ENCODE data around the gene BMP6. TPM values are rescaled to one million over a fixed set of nuclear protein-coding genes. Genes with fewer than 3 reads are reported as not detected.
A peak's percentile ranks its signal among the peaks of the same experiment; 100 is the strongest.

The BMP6 gene
- total and polyA plus RNA-seq, 2 experiments from 2014 or later = 0.84 to 2.8 TPM

DNA sequence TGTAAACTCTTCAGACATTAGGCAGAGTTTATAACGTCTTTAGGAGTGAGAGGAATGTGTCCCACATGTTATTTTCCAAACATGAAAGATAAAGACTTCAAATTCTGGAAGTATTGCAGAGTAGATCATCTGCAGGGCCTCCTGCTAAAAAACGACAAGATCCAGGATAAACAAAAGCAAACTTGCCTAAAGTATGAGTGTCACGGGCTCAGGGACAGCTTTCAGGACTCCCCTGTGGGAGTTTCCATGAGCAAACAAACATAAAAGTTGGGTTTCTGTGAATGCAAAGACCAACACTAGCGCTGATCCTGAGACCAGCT, 107.8 kb downstream of the BMP6 start:
- H3K4me3 ChIP-seq = no peak overlapping the region
- H3K27me3 Mint-ChIP-seq (ENCODE audit: insufficient read depth, low read depth, poor library complexity) = no peaks in the 10 kb centered on the region
- H3K79me2 ChIP-seq (replicated peaks; ENCODE audit: insufficient read depth) = no peaks in the 10 kb centered on the region
- no peaks in the 10 kb centered on the region for H3K27me3 ChIP-seq (ENCODE audit: insufficient read depth)
- no peak overlapping the region for H3K27ac Mint-ChIP-seq
- peaks cover 5% of the 10 kb centered on the region; the same call in 2 of the 3 replicates for H3K4me1 Mint-ChIP-seq
- H3K4me3 Mint-ChIP-seq = no peak overlapping the region
- H4K20me1 ChIP-seq (replicated peaks; ENCODE audit: insufficient read depth) = no peaks in the 10 kb centered on the region
- TF ChIP-seq JUNB (IDR thresholded peaks at IDR 0.05; ENCODE audit: unreplicated experiment) = no peak
- no peak for DNase-seq (ENCODE audit: low spot score)
- H3F3A ChIP-seq (replicated peaks; ENCODE audit: low read depth) = no peaks in the 10 kb centered on the region
- H2AFZ ChIP-seq = no peak overlapping the region
- no peaks in the 10 kb centered on the region; the same call in 2 of the 3 replicates for H3K36me3 Mint-ChIP-seq (ENCODE audit: low read depth)
- no peaks in the 10 kb centered on the region for H3K36me3 ChIP-seq (ENCODE audit: insufficient read depth)
- 0 out of 2 replicates have a peak, but pooled peaks cover 10% of the 10 kb centered on the region for H3K9me2 ChIP-seq (ENCODE audit: insufficient read depth)
- H3K27ac ChIP-seq (ENCODE audit: low read depth) = no peak overlapping the region
- H3K9me3 Mint-ChIP-seq = no peaks in the 10 kb centered on the region; the same call in 1 of the 3 replicates
- H3K4me2 ChIP-seq = no peak overlapping the region
- peaks cover 5% of the 10 kb centered on the region; the same call in 1 of the 2 replicates for H3K4me1 ChIP-seq (ENCODE audit: insufficient read depth)
- ATAC-seq = no peak

DNA sequence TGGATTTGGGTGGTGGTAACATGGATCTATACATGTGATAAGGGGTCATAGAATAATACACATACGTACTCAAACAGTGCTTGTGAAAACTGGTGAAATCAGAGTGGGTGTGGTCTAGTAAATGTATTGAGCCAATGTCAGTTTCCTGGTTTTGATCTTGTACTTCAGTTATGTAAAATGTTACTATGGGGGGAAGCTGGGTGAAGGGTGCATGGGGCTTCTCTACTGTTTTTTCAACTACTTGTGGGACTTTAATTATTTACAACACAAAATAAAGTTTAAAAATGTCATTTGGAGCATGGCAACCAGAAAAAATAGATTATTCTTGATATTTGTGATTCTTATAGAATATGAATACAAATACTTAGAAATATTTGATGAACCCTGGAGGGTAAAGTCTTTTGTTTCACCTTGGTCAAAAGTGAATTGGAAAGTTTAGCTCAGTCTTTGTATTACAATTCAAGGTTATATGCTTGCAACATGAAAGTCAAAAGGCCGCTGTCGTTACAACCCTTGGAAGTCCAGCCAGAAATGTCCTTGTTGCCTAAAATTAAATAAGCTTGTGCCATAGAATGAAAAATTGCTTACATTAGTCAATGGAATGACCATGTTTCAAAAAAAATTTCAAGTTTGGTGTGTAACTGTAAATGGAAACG, 110.6 kb downstream of the BMP6 start:
- no peak overlapping the region for H3K27ac ChIP-seq (ENCODE audit: low read depth)
- DNase-seq (ENCODE audit: low spot score) (no peak), ATAC-seq (no peak)
- no peak overlapping the region for H3K4me2 ChIP-seq
- TF ChIP-seq JUNB (IDR thresholded peaks at IDR 0.05; ENCODE audit: unreplicated experiment) = no peak
- TF ChIP-seq NANOG (IDR thresholded peaks at IDR 0.05; ENCODE audit: borderline replicate concordance) = no peak
- no peak for TF ChIP-seq EZH2 (IDR thresholded peaks at IDR 0.05; ENCODE audit: low read depth, unreplicated experiment)
- TF ChIP-seq ZNF114 (CRISPR knock-in tag; IDR thresholded peaks at IDR 0.05) = no peak
- 0 out of 2 replicates have a peak, but pooled peaks cover 10% of the 10 kb centered on the region for H3K9me2 ChIP-seq (ENCODE audit: insufficient read depth)
- H3K79me2 ChIP-seq (replicated peaks; ENCODE audit: insufficient read depth) = no peaks in the 10 kb centered on the region
- Mint-ChIP-seq H3K9me3 (no peaks in the 10 kb centered on the region), H3K27ac (no peak overlapping the region), H3K4me1 (peaks cover 14% of the 10 kb centered on the region), H3K4me3 (no peak overlapping the region), H3K27me3 (ENCODE audit: insufficient read depth, low read depth, poor library complexity) (no peaks in the 10 kb centered on the region), H3K36me3 (ENCODE audit: low read depth) (no peaks in the 10 kb centered on the region)
- no peaks in the 10 kb centered on the region for H4K20me1 ChIP-seq (replicated peaks; ENCODE audit: insufficient read depth)
- H3K36me3 ChIP-seq (ENCODE audit: insufficient read depth) = no peaks in the 10 kb centered on the region
- no peaks in the 10 kb centered on the region for H3F3A ChIP-seq (replicated peaks; ENCODE audit: low read depth)
- H3K4me1 ChIP-seq (ENCODE audit: insufficient read depth) = peaks cover 15% of the 10 kb centered on the region
- H3K27me3 ChIP-seq (ENCODE audit: insufficient read depth) = no peaks in the 10 kb centered on the region
- no peak overlapping the region for H2AFZ ChIP-seq
- H3K4me3 ChIP-seq = no peak overlapping the region

DNA sequence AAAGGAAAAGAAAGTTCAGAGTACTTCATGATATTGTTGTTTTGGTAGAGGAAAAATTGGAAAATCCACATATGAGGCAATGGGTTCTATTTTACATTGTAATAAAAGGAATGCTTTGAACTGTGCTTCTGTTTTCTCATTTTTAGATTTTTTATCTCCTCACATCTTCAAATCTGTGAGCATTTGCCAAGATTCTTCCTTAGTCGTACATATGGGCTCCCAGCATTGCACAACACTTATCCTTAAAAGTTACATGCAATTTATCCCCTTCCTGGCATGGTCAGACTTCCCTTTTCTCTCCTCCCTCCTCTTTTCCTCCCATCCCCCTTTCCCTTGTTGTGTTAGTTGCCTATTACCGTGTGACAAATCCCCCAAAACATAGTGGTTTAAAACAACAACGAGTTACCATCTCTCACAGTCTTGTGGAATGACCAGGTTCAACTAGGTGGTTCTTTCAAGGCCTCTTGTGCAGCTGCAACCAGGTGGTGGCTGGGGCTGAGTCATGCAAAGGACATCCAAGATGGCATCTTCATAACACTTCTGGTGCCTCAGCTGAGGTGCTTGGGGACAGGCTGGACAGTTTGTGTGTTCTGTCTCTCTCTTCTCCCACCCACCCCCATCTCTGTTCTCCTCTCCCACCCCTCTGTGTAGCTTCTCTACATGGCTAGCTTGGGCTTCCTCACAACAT, 116.0 kb downstream of the BMP6 start:
- H3K36me3 Mint-ChIP-seq (ENCODE audit: low read depth) = no peaks in the 10 kb centered on the region
- H3K27me3 Mint-ChIP-seq (ENCODE audit: insufficient read depth, low read depth, poor library complexity) = peaks cover 3% of the 10 kb centered on the region
- no peak overlapping the region for H3K4me3 Mint-ChIP-seq
- Histone ChIP-seq H3K4me1 (ENCODE audit: insufficient read depth) (peaks cover 15% of the 10 kb centered on the region), H2AFZ (no peak overlapping the region), H3K4me3 (no peak overlapping the region), H3F3A (replicated peaks; ENCODE audit: low read depth) (no peaks in the 10 kb centered on the region), H3K36me3 (ENCODE audit: insufficient read depth) (no peaks in the 10 kb centered on the region), H3K4me2 (no peak overlapping the region), H3K27me3 (ENCODE audit: insufficient read depth) (no peaks in the 10 kb centered on the region), H4K20me1 (replicated peaks; ENCODE audit: insufficient read depth) (no peaks in the 10 kb centered on the region), H3K9me2 (ENCODE audit: insufficient read depth) (0 out of 2 replicates have a peak, but pooled peaks cover 7% of the 10 kb centered on the region), H3K79me2 (replicated peaks; ENCODE audit: insufficient read depth) (no peaks in the 10 kb centered on the region), H3K27ac (ENCODE audit: low read depth) (no peak overlapping the region)
- DNase-seq (ENCODE audit: low spot score) (no peak), ATAC-seq (no peak)
- H3K27ac Mint-ChIP-seq = 0 out of 2 replicates have a peak overlapping the region, but pooled peaks have one; percentile 14
- H3K9me3 Mint-ChIP-seq = no peaks in the 10 kb centered on the region
- H3K4me1 Mint-ChIP-seq = peaks cover 20% of the 10 kb centered on the region
- TF ChIP-seq EZH2phosphoT487 (IDR thresholded peaks at IDR 0.05; ENCODE audit: unreplicated experiment) = no peak
- TF ChIP-seq CREB1 (CRISPR knock-in tag; IDR thresholded peaks at IDR 0.05; ENCODE audit: low read depth) = no peak
- no peak for TF ChIP-seq REST (IDR thresholded peaks at IDR 0.05; ENCODE audit: unreplicated experiment)
- no peak for TF ChIP-seq STAT1 (IDR thresholded peaks at IDR 0.05; ENCODE audit: unreplicated experiment)
- no peak for TF ChIP-seq ZNF331 (CRISPR knock-in tag; IDR thresholded peaks at IDR 0.05; ENCODE audit: low read depth)
- no peak for TF ChIP-seq EZH2 (IDR thresholded peaks at IDR 0.05; ENCODE audit: low read depth, unreplicated experiment)
- TF ChIP-seq, protein P1, sequence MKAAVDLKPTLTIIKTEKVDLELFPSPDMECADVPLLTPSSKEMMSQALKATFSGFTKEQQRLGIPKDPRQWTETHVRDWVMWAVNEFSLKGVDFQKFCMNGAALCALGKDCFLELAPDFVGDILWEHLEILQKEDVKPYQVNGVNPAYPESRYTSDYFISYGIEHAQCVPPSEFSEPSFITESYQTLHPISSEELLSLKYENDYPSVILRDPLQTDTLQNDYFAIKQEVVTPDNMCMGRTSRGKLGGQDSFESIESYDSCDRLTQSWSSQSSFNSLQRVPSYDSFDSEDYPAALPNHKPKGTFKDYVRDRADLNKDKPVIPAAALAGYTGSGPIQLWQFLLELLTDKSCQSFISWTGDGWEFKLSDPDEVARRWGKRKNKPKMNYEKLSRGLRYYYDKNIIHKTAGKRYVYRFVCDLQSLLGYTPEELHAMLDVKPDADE (IDR thresholded peaks at IDR 0.05) = no peak
- no peak for TF ChIP-seq POLR2AphosphoS5 (IDR thresholded peaks at IDR 0.05; ENCODE audit: low read depth)
